Stimulated activated CD8-positive, alpha-beta memory T cell treated with anti-CD3 and anti-CD28 coated beads, Interleukin-4, amount 100 ng/mL, for 1 hour (primary cell): ENCODE results near the gene THOP1.

Experiments used
- DNase-seq, 2 donors: peaks; one replicate each; pipeline ENCODE4 v3.0.0-alpha.2; 2020; ENCODE audit warnings: low read depth in 2 of 2, low spot score in 1 of 2

Gene THOP1

GRCh38 chr19:2785244-2785997, at the start of gene THOP1:
TSS of gene THOP1 (plus strand) at chr19:2785503. CDS start at chr19:2785663, 160 bp downstream.
- peak; percentile 93 to 98 for DNase-seq

GRCh38 chr19:2736550-2737190, 48.6 kb upstream of the THOP1 start:
- no peak for DNase-seq

- peak; percentile 93 to 98 for DNase-seq
Observed at GRCh38 chr19:2739602-2740313, 45.5 kb upstream of the THOP1 start, which contains the start of gene SLC39A3. TSS of gene SLC39A3 (minus strand) at chr19:2740017. CDS start at chr19:2737257, 2,760 bp downstream.

GRCh38 chr19:2740314-2740656, 45.0 kb upstream of the THOP1 start:
- no peak for DNase-seq

GRCh38 chr19:2743099-2743498, 42.2 kb upstream of the THOP1 start:
- no peak for DNase-seq

GRCh38 chr19:2744113-2744512, 41.2 kb upstream of the THOP1 start:
- no peak for DNase-seq

- no peak for DNase-seq
Observed at GRCh38 chr19:2747349-2747748, 38.0 kb upstream of the THOP1 start.

- no peak for DNase-seq
Observed at GRCh38 chr19:2750808-2751437, 34.4 kb upstream of the THOP1 start.

GRCh38 chr19:2751438-2751830, 33.9 kb upstream of the THOP1 start:
- no peak for DNase-seq

- DNase-seq = no peak
Observed at GRCh38 chr19:2754659-2755447, 30.4 kb upstream of the THOP1 start.

GRCh38 chr19:2755448-2755705, 29.9 kb upstream of the THOP1 start:
- no peak for DNase-seq

- DNase-seq = no peak
Observed at GRCh38 chr19:2755811-2756210, 29.5 kb upstream of the THOP1 start.

- DNase-seq = no peak
Observed at GRCh38 chr19:2756477-2756876, 28.8 kb upstream of the THOP1 start.

- no peak for DNase-seq
Observed at GRCh38 chr19:2756921-2757881, 28.1 kb upstream of the THOP1 start.

GRCh38 chr19:2758601-2759313, 26.5 kb upstream of the THOP1 start:
- DNase-seq = no peak

- DNase-seq = no peak
Observed at GRCh38 chr19:2759362-2759761, 25.9 kb upstream of the THOP1 start.

- no peak for DNase-seq
Observed at GRCh38 chr19:2759965-2760364, 25.3 kb upstream of the THOP1 start.

- no peak for DNase-seq
Observed at GRCh38 chr19:2761309-2761677, 24.0 kb upstream of the THOP1 start.
